Measurements from ENCODE around the gene CACNG6.
"Not testable (repeated sequence)": the region's sequence is repeated elsewhere in the genome, so short reads cannot be mapped to it uniquely, and the experiment has no call there.

The CACNG6 gene

DNA sequence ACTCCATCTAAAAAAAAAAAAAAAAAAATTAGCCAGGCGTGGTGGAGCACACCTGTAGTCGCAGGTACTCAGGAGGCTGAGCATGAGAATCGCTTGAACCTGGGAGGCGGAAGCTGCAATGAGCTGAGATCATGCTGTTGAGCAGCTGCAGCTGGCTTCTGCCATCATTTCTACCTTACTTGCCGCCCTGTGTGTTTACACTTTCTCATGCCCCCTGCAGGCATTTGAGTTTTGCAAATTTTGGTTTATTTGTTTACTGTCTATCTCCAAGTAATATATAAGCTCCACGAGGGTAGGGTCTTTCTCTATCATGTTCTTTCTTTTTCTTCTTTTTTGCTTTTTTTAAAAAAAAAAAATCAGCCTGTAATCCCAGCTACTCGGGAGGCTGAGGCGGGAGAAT, 18.0 kb downstream of the CACNG6 start:
- no peak for DNase-seq

DNA sequence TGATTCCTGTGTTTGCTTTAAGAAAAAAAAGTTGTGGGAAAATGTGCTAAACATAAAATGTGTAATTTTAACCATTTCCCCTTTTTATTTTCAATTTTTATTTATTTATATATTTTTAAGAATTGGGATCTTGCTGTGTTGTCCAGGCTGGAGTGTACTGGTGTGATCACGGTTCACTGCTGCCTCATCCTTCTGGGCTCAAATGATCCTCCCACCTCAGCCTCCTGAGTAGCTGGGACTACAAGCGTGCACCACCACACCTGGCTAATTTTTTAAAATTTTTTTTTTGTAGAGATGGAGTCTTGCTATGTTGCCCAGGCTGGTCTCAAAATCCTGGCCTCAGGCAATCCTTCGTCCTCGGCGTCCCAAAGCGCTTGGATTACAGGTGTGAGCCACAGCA, 19.0 kb downstream of the CACNG6 start:
- no peak for DNase-seq

DNA sequence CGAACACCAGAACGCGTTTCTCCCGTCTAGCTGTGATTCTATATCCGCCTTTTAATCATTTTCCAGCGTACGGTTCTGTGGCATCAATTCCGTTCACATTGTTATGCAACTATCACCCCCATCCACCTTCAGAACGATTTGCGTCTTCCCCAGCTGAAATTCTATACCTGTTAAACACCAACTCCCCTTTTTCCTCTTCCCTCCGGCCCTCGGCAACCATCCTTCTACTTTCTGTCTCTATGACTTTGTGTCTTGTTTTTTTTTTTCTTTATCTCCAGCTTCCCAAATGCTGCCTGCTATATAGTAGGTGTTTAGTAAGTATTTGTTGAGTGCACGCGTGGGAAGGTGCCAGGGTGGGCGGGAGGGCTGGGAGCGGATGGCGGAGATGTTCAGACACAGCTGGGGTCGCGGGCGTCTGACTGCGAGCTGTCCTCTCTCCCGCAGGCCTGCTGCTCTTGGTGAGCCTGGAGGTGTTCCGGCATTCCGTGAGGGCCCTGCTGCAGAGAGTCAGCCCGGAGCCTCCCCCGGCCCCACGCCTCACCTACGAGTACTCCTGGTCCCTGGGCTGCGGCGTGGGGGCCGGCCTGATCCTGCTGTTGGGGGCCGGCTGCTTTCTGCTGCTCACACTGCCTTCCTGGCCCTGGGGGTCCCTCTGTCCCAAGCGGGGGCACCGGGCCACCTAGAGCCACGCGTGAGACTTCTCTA, 20.2 kb downstream of the CACNG6 start:
- no peak for DNase-seq

DNA sequence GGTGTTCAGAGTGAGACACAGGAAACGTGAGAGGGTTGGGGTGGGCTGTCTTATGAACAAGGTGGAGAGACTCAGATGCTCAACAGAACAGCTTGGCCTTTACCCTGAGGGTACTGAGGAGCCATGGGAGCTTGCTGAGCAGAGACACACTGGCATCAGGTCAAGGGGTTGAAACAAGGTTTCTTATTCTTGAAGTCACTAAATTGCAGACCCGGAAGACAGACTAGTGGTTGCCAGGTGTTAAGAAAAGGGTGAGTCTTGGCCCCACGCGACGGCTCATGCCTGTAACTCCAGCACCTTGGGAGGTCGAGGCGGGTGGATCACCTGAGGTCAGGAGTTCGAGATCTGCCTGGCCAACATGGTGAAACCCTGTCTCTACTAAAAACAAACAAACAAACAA, 22.4 kb downstream of the CACNG6 start:
- no peak for DNase-seq

DNA sequence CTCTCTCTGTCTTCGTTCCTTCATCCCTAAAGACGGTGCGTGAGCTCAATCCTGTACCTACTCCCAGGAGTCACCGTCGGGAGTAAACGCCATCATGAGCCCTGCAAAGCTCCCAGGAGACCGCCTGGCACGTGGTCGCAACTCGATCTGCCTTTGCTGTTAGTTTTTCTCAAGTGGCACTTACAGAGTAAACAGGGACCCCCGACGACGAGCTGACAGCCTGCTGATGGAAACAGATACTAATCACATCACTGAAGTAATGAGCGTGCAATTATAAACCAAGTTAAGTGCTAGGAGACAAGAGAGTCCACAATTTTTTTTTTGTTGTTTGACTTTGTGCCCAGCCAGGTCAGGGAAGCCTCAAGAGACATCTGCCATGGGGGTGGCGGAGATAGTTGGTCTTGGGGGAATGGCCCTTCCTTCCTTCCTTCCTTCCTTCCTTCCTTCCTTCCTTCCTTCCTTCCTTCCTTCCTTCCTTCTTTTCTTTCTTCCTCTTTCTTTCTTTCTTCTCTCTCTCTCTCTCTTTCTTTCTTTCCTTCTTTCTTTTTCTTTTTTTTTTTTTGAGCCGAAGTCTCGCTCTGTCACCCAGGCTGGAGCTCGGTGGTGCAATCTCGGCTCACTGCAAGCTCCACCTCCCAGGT, 23.6 kb downstream of the CACNG6 start:
- no peak for DNase-seq

DNA sequence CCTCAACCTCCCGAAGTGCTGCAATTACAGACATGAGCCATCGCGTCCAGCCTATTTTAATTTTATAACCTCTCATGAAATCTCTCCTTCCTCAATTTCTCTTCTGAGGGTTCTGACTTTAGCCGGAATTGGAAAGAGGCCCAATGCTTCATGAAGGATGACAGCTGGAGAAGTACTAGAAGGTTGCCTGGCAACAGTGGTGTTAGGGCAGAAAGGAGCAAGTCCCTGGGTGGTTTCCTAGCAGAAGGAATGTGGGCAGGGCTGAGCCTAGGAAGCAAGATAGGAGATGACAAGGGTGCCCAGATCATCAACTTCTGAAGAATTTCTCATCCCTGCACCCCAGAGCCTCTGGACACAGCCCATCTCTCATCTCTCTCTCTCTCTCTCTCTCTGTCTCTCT, 25.8 kb downstream of the CACNG6 start:
- DNase-seq = no peak

DNA sequence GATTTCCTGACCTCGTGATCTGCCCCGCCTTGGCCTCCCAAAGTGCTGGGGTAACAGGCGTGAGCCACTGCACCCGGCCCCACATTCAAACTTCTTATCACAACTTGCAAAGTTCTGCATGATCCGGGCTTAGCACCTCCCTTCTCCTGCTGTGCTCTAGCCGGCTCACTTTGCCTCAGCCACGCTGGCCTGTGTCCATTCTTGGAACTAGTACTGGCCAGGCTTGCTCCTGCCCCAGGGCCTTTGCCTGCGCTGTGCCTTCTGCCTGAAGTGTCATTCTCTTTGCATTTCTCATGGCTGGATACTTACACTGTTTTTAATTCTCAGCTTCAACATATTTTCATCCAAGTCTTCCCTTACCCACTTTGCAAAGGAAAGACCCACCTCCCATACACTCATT, 29.9 kb downstream of the CACNG6 start:
- DNase-seq = no peak

DNA sequence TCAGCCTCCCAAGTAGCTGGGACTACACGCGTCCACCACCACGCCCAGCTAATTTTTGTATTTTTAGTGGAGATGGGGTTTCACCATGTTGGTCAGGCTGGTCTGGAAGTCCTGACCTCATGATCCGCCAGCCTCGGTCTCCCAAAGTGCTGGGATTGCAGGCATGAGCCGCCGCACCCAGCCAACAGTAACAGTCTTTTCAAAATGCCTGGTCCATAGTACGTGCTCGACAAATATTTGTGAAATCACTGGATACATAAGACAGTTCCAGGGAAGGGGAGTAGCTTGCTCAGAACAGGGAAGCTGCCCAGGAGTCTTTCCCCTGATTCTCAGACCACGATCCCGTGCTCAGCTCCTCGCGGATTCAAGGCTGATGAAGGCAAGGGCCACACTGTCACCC, 30.5 kb downstream of the CACNG6 start:
- DNase-seq = no peak

DNA sequence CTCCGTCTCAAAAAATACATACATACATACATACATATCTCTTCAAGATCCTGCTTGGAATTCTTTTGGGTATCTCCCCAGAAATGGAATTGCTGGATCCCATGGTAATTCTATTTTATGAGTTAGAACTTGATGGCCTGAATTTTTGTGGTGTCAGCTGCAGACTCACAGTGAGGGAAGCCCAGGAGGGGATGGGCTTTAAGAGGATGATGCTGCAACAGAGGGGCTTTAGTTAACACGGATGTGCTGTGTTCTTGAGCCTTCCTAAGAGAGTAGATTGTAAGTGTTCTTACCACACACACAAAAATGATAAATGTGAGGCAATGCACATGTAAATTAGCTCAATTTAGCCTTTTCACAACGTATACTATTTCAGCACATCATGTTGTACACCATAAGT, 31.8 kb downstream of the CACNG6 start:
- DNase-seq = no peak

DNA sequence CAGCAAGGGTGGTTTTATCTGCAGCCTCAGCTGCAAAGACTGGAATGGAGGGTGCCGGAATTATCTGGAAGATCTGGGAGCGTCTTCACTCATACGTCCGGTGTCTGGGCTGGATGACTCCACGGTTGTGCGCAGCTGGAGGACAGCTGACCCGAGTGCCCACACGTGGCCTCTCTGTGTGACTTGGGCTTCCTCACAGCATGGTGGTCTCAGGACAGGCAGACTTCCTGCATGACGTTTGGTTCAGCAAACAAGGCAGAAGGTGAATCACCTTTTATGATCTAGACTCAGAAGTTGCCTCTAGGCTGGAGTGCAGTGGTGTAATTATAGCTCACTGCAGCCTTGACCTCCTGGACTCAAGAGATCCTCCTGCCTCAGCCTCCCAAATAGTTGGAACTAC, 33.2 kb downstream of the CACNG6 start:
- DNase-seq = no peak

DNA sequence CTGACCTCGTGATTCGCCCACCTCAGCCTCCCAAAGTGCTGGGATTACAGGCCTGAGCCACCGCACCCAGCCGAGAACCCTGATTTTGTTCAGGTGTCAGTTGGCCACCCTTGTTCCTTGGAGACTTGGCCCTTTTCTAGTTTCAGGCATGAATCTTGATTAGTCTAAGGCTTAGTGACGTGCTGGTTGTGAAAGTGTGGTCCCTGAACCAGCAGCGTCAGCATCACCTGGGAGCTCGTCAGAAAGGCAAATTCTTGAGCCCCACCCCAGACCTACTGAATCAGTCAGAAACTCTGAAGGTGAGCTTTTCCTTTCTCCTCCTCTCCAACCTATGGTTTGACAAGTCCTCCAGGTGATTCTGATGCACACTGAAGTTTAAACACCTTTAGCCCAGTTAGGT, 35.2 kb downstream of the CACNG6 start:
- DNase-seq = no peak

DNA sequence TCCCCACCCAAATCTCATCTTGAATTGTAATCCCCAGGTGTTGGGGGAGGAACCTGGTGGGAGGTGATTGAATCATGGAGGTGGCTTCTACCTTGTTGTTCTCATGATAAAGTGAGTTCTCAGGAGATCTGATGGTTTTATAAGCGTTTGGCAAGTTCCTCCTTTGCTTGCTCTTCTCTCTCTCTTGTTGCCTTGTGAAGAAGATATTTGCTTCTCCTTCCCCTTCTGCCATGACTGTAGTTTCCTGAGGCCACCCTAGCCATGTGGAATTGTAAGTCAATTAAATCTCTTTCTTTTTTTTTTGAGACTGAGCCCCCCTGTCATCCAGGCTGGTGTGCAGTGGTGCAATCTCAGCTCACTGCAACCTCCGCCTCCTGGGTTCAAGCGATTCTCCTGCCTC, 37.9 kb downstream of the CACNG6 start:
- DNase-seq = no peak

DNA sequence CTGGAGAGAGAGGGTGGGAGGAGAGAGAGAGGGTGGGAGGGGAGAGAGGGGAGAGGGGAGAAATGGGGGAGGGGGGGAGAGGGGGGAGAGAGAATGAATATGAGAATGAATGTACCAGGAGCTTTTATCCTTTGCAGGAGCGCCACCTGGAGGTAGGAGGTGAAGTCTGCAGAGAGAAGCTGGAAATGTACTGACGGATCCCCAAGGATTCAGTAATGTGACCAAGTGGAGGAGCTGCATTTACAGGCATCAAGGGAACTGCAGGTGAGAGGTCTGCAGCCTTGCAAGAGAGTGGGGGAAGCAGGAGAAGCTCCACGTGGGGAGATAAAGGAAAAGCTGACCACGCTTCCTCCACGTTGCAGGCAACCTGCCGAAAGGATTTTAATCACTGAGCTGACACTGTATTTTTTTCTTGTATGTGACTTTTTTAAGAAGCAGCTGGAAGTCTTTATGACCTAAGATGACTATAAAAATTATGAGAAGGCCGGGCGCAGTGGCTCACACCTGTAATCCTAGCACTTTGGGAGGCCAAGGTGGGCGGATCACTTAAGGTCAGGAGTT, 38.6 kb downstream of the CACNG6 start:
- peak; percentile 65 to 66 for DNase-seq

DNA sequence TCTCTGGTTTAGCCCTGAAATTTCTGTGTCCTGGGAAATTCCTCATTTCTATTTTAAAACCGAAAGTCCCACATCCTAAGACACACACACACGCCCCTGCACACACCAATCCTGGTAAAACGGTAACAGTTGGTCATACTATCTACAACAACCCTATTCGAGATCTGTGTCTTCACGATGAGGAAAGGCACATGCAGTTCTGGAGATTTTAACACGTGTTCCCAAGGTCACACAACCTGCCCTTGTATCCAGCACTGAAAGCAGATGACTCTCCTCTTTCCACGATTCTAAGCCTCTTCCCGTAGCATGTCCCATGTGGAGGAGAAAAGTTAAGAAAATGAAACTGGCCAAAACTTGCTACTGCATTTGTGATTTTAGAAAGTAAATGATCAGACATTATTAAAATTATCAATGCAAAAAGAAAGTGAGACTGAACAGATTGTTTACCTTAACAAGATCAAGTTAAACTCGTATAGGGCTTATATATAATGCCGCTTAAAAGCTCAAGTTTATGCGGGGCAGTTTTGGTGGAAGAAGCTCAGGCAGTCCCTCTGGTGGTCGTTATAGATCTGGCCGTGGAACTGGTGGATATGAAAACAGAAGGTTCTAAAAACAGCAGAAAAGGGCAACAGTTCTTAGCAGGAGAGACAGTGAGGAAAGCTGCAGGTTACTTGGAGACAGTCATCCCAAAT, 39.6 kb downstream of the CACNG6 start:
- DNase-seq = no peak

DNA sequence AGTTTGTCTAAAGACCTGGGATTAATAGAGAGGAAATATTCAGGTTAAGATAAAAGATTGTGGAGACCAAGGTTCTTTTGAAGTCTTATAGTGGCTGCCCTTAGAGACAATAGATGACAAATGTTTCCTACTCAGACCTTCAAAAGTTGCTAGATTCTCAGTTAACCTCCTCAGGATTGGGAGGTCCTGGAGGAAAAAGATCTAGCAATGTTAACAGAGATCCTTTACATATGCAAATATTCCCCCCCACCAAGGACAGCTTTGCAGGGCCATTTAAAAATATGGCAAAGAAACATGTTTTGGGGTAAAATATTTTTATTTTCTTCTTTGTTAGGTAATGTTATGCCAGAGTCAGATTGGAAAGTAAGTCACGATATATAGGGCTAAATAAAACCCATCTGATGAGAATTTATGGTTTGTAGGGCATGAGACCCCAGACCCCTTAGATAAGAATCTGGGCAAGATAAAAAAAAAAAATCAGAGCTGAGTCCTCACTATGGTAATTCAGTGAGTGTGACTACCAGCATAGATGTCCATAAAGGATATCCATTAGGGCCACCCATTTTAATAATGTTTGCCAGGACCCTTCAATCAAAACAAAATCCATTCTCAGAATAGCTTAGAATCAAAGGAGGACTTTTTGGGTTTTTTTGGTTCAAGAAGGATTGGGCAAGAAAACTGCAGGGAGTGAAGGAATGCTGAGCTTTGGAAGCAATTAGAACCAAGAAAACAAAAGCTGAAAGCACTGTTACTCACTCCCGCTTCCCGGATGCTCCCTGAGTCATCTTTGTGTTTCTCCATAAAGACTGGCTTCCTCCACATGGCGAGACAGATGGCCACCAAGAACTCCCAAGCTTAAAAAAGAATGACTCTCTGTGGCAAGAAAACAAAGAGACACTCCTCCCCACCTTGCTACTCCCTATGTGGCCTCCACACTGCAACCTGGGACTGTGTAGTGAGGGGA, 44.1 kb downstream of the CACNG6 start:
- no peak for DNase-seq

DNA sequence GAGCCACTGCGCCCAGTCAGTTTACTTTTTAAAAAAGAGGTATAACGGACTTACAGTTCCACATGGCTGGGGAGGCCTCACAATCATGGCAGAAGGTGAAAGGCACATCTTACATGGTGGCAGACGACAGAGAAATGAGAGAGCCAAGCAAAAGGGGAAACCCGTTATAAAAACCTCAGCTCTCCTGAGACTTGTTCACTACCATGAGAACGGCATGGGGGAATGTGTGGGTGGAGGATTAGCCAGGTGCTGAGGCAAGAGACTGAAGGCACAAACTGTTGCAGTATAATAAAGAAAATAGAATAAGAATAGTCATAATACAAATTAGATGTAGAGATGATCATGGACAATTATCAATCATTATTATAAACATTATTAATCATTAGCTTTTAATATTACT, 45.1 kb downstream of the CACNG6 start:
- DNase-seq = not testable (repeated sequence)

DNA sequence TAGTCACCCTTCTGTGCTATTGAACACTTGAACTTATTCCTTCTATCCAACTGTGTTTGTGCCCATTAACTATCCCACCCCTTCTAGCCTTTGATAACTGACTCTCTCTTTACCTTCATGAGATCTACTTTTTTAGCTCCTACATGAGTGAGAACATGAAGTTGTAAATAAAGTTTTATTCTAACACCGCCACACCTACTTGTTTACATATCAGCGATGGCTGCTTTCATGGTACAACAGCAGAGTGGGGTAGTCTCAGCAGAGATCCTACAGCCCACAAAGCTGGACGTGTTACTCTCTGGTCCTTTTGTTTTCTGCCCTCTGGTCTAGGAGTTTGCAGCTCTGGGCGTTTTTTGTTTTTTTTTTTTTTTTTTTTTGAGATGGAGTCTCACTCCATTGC, 48.6 kb downstream of the CACNG6 start:
- no peak for DNase-seq

DNA sequence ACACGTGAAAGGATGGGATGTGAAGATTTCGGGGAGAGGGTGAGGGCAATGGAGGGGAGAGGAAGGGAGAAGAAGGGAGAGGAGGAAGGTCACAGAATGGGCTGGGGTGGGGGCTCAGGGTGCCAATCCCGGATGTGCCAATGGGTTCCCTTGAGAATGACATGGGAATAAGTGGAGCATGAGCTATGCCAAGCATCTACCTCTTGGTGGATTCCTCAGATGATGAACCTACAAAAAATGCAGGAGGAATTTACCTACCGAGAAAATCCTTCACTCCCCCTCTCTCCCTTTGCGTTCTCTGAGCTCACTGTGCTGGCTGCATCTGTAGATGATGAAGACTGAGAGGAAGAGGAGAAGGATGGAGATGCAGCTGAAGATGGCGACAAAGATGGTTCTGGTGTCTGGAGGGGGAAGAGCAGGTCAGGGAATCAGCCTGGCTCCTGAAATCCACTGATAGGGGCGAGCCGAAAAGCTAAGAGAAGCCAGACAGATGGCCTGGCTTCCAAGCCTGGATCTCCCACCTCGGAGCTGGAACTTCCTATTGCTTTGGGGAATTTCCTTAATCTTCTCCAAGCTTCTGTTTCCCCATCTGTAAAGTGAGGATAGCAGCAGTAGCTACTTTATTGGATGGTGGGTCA, 50.7 kb downstream of the CACNG6 start:
- no peak for DNase-seq

DNA sequence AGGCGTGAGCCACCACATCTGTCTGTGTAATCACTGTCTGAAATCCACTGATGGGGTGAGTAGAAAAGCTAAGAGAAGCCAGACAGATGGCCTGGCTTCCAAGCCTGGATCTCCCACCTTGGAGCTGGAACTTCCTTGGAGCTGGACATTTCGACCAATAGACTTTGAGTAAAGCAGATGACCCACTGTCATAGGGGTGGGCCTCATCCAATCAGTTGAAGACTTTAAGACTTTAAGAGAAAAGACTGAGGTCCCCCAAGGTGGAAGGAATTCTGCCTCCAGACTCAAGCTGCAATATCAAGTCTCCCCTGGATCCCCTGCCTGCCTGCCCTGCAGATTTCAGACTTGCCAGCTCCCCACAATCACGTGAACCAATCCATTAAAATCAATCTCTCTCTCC, 51.6 kb downstream of the CACNG6 start:
- DNase-seq = no peak

DNA sequence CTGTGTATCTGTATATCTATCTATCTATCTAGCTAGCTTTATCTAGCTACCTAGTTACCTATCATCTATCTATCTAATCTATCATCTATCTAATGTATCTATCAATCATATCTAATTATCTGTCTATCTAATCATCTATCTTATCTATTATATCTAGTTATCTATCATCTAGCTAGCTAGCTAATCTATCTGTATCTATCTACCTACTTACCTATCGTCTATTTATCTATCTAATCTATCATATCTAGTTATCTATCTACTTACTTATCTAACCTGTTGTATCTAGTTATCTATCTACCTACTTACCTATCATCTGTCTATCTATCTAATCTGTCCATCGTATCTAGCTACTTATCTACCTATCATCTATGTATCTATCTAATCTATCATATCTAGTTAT, 54.3 kb downstream of the CACNG6 start:
- no peak for DNase-seq

DNA sequence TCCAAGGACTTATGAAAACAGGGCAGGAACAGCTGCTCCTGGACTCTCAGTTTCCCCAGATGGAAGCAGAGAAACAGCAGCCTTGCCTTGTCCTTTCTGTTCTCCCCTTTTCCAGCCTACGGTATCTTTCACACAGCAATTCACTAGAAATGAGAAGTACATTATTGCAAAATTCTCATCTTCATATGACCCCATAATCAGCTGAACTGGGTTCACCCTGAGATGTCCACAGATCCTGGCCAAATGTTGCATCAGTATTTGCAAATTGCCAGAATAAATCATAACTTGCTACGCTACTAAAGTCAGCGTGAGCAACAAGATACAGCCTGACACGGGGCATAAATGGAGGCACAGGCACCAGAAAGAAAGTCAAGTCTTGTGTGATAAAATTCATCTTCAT, 56.2 kb downstream of the CACNG6 start:
- no peak for DNase-seq
